Epithelial cell of esophagus (primary cell): ENCODE data around the gene C12orf60.

ENCODE experiments used
- DNase-seq: peaks from one replicate; pipeline ENCODE4 v3.0.0; 2010; ENCODE audit warnings: low read depth
- H3K4me3 ChIP-seq: 2 replicates; pipeline ENCODE4 v1.5.1; 2011; ENCODE audit warnings: mild to moderate bottlenecking, low read length, control low read depth
- TF ChIP-seq, protein P1 (sequence below): IDR thresholded peaks from 2 replicates; pipeline ENCODE4 v1.5.1; 2011; ENCODE audit warnings: low read depth, mild to moderate bottlenecking, low read length, control low read depth, inconsistent platforms; ENCODE audit not compliant: insufficient read depth; ENCODE audit errors: missing control alignments

C12orf60 gene

DNA sequence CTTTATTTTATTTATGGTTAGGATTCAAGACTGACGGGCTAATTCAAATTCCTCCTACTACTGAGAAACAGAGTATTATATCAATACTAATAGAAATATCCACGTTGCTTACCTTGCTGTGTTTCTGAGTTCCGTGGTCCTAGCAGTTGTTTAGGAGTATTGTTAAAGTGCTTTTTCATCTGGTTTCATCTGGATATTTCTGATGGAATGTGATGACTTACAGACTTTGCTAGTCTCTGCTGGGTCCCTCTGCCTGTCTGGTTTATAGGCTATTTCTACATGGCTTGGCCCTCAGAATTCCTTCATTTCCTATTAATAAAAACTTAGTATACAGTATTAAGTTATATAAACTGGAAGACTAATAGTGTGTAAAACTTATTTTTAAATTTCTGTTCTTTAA is 10.5 kb downstream of the C12orf60 start, which contains the start of gene SMCO3:
Gene SMCO3, minus strand, starts transcription at position 169 of the 400 bp plus-strand sequence. CDS start 7,502 bp downstream, outside the sequence.
- no peak for DNase-seq
- no peak within 1 kb of the TSS for H3K4me3 ChIP-seq
- TF ChIP-seq, protein P1, sequence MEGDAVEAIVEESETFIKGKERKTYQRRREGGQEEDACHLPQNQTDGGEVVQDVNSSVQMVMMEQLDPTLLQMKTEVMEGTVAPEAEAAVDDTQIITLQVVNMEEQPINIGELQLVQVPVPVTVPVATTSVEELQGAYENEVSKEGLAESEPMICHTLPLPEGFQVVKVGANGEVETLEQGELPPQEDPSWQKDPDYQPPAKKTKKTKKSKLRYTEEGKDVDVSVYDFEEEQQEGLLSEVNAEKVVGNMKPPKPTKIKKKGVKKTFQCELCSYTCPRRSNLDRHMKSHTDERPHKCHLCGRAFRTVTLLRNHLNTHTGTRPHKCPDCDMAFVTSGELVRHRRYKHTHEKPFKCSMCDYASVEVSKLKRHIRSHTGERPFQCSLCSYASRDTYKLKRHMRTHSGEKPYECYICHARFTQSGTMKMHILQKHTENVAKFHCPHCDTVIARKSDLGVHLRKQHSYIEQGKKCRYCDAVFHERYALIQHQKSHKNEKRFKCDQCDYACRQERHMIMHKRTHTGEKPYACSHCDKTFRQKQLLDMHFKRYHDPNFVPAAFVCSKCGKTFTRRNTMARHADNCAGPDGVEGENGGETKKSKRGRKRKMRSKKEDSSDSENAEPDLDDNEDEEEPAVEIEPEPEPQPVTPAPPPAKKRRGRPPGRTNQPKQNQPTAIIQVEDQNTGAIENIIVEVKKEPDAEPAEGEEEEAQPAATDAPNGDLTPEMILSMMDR, result no peak

DNA sequence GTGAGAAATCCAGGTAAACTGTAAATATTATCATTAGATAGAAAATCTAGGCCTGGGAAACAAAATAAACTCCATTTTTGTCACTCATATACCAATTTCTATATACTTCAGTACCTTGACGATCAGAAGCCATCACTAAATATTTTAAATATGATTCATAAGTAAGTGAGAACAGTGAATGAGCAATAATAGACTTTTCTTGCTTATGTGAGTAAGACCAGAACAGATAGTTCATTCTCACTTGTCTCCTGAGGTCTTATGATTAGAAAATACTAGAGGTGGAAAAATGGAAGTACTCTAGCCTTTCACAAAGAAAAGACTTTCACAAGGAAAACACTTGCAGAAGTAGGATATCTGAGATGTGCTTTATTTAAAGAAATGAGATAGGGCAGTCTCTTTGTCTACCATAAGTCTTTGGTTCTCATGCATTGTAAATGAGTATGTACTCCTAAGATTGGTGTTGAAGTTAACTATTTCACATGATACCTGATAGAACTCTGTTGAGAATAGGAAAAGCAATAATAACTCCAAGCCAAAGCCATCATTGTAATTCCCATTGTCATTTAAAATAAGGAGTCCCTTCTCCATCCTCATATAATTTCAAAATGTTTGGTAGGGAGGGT is 20.7 kb downstream of the C12orf60 start:
- H3K4me3 ChIP-seq, result no peak overlapping the region
- TF ChIP-seq, protein P1, result no peak
- peak; percentile 56 for DNase-seq

DNA sequence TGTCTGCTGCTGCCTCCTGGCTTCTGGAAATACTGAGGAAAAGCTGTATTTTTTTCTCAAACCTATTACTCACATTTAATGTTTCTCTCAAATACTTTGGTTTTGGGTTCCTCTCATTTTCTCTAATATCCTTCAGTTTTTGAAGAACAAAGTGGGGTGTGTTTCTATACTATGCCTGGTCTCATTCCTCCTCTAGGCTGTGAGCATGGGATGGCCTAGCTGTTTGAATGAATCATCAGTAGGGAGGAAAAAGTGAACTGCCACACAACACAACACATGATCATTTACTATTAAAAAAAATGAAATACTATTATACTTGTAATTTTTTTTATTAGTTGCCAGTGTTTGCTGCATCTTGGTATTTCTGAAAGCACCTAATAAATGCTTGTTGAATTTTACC is 21.8 kb downstream of the C12orf60 start:
- TF ChIP-seq, protein P1, result no peak
- no peak overlapping the region for H3K4me3 ChIP-seq
- DNase-seq, result peak; percentile 52

DNA sequence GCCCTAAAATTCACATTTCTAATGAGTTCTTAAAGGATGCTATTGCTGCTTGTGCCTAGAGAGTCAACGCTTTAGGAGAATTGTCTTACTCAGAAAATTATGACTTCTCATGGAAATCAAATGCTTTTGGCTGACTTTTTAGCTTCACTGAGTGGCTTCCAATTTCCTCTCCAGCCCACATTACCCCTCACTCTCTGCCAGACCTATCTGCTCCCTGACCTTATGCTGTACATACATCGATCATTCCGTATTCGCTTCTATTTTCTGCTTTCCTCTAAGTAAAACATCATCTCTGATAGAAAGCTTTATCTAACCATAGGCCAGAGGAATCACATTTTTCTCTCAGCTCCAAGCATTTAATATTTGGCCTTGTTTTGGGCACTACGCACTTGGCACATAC is 23.0 kb downstream of the C12orf60 start:
- no peak for DNase-seq
- TF ChIP-seq, protein P1, result no peak
- no peak overlapping the region for H3K4me3 ChIP-seq

DNA sequence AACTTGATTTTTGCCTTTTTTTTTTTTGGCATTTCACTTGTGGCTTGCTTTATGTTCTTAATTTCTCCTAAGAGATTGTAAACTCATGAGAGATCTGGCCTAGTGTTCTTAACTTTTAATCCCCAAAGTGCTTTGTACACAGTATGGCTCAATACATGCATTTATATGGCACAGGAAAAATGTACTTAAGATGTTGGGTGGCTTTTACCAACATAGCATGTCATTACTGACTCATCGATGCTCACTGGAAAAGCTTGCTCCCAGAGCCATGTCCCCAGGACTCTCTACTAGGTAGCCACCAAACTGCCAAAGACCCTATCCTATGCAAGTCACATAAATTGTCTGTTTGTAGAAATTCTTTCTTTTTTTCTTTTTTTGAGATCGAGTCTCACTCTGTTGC is 23.6 kb downstream of the C12orf60 start:
- DNase-seq, result peak; percentile 40
- TF ChIP-seq, protein P1, result no peak
- no peak overlapping the region for H3K4me3 ChIP-seq

DNA sequence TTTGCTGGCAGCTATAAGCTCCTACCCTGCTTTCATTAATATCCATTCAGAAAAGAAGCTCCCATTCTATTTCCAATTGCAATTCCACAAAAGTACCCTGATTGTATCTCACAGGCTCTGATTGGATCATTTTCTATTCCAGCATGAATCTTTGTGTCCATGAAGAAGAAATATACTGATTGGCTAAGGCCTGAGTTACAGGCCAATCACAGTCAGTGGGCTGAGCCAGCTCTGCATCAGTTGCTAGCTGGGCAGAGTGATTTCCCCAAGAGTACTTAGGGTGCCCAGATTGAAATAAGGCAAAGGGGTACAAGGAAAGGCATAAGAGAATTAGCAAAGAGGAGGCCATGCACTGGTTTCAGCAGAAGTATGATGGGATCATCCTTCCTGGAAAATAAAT is 25.4 kb downstream of the C12orf60 start:
- TF ChIP-seq, protein P1, result no peak
- no peak overlapping the region for H3K4me3 ChIP-seq
- peak; percentile 39 for DNase-seq

DNA sequence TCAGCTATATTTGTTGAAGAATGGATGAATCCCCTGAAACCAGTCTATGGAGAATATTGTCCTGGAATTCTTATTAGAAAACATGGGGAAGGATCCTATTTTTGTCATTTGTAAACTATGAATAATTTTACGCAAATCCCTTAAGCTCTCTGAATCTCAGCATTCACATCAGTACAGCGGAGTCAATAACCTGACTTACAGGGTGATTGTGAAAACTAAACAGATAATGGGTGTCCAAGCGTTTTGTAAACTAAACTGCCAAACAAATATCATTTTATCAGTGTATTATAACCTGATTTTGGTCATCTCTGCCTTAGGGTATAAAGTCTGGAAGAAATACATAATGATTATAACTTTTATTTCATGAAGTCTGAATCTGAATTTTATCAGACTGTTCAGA is 29.9 kb downstream of the C12orf60 start:
- TF ChIP-seq, protein P1, result no peak
- no peak for DNase-seq
- no peak overlapping the region for H3K4me3 ChIP-seq
